Measurements from ENCODE around the gene TXNL1.

- TF ChIP-seq, protein P1, sequence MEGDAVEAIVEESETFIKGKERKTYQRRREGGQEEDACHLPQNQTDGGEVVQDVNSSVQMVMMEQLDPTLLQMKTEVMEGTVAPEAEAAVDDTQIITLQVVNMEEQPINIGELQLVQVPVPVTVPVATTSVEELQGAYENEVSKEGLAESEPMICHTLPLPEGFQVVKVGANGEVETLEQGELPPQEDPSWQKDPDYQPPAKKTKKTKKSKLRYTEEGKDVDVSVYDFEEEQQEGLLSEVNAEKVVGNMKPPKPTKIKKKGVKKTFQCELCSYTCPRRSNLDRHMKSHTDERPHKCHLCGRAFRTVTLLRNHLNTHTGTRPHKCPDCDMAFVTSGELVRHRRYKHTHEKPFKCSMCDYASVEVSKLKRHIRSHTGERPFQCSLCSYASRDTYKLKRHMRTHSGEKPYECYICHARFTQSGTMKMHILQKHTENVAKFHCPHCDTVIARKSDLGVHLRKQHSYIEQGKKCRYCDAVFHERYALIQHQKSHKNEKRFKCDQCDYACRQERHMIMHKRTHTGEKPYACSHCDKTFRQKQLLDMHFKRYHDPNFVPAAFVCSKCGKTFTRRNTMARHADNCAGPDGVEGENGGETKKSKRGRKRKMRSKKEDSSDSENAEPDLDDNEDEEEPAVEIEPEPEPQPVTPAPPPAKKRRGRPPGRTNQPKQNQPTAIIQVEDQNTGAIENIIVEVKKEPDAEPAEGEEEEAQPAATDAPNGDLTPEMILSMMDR (conservative IDR thresholded peaks at IDR 0.05; ENCODE audit: low read depth, low read length), result no peak
- TF ChIP-seq EZH2 (IDR thresholded peaks at IDR 0.05; ENCODE audit: borderline replicate concordance, low read depth, low read length, poor library complexity, severe bottlenecking), result no peak
Measured at GRCh38 chr18:56639104-56639381, 651 bp upstream of the TXNL1 start.
